Choroid plexus epithelial cell (primary cell): Measurements from ENCODE around the gene SRP68.

ENCODE experiments used
- DNase-seq: peaks from one replicate; pipeline ENCODE4 v3.0.0-alpha.2; 2010; ENCODE audit warnings: low read depth
- H3K4me3 ChIP-seq: 2 replicates; pipeline ENCODE4 v1.5.1; 2011; ENCODE audit warnings: low read depth, mild to moderate bottlenecking, control low read depth, low read length, moderate library complexity
- TF ChIP-seq, protein P1 (sequence below): conservative IDR thresholded peaks from 2 replicates; pipeline ENCODE4 v1.5.1; 2011; ENCODE audit warnings: low read depth, mild to moderate bottlenecking, control low read depth, inconsistent platforms, low read length, moderate library complexity

SRP68 gene

DNA sequence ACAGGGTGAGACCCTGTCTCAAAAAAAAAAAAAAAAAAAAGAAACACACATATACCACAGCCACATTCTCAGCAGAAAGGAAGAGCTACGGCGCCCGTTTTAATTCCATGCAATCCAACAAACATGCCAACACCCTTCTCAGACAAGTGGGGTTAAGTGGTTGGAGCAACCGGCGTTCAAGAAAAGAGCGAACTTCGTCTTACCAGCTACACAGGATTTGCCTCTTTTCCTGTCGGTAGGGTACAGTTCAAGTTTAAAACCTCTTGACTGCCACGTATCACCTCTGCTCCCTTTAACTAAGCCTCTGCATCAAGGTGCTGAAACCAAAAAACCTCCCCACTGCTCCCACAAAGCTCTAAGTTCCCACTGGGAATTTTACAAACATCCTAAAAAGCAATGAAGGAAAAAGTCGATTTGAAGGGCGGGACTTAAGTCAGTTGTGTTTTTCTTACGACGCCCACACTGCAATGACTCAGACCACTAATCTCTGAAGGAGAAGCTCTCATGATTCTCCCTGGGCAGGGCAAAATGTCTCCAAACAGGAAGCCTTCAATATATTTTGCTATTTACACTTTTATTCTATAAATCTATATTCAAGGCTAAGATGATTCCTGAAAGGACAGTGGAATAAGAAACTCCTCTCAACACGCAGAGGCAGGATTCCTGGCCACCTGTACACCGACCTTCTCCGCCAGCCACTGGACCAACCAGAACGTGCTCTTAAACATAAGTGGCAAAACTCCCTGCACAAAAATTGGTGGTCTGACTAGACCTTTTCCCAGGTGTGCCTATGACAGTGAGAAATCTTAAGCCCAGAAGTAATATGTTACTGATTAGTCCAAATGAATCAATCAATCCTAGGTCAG lies 18.8 kb downstream of the SRP68 start:
- TF ChIP-seq, protein P1, sequence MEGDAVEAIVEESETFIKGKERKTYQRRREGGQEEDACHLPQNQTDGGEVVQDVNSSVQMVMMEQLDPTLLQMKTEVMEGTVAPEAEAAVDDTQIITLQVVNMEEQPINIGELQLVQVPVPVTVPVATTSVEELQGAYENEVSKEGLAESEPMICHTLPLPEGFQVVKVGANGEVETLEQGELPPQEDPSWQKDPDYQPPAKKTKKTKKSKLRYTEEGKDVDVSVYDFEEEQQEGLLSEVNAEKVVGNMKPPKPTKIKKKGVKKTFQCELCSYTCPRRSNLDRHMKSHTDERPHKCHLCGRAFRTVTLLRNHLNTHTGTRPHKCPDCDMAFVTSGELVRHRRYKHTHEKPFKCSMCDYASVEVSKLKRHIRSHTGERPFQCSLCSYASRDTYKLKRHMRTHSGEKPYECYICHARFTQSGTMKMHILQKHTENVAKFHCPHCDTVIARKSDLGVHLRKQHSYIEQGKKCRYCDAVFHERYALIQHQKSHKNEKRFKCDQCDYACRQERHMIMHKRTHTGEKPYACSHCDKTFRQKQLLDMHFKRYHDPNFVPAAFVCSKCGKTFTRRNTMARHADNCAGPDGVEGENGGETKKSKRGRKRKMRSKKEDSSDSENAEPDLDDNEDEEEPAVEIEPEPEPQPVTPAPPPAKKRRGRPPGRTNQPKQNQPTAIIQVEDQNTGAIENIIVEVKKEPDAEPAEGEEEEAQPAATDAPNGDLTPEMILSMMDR: no peak
- no peak overlapping the region for H3K4me3 ChIP-seq

DNA sequence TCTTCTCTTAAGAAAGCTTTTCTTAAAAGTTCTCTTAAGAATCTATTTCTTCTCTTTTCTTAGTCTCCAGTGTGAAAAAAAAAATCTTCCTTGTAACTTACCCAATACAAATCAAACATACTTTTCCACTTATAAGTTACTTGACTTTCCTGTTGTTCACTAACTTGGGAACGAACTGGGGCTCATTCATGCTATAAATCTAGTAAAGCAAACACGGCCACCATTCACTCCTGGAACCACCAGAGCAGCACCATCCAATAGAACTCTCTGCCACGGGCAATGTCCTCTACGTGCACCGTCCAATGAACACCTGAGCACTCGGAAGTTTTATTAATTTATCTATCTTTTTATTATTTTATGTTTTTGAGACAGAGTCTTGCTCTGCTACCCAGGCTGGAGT lies 20.8 kb downstream of the SRP68 start:
- TF ChIP-seq, protein P1: no peak
- DNase-seq: no peak
- H3K4me3 ChIP-seq: no peak overlapping the region

More for the DNA sequence above, 18.8 kb downstream of the SRP68 start:
- DNase-seq: peak; percentile 88

DNA sequence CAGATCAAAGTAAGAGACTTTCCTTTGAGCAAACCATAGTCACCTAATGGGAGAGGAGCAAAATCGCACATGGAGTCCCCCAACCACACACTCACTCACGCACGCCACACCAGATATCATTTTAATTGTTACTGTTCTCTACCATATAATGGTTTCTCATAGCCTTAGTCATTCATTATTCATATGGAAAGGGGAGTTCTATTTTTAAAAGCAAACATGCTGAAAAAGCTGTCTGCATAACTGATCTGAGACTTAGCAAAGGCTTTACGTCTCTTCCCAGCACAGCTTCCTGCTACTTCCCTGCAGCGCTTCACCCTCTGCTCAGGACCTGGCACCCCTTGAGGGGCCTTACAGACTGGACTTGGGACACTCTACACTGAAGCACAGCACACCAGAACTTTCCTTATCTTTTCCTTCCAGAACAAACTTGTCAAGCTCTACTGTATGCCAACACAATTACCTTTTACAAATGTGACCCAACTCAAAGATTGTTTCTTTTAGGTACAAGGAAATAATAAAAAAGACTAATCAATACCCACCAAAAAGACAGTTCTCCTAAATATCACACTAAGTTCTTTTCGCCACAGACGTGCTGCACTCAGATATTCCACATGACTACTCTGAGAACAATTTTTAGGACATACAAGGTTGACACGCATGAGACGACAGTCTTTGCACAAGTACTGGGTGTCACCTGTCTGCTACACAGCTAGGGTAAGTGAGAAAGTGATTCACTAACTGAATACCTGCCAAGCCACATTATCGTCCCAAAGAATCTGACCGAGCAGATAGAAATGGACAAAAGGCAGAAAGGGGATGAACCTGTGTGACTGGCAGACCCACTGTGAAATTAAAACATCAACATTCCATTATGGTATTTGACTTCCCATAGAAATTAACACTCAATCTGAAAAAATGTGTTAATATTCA lies 21.5 kb downstream of the SRP68 start:
- TF ChIP-seq, protein P1: no peak
- H3K4me3 ChIP-seq: no peak overlapping the region
- peak; percentile 24 for DNase-seq

DNA sequence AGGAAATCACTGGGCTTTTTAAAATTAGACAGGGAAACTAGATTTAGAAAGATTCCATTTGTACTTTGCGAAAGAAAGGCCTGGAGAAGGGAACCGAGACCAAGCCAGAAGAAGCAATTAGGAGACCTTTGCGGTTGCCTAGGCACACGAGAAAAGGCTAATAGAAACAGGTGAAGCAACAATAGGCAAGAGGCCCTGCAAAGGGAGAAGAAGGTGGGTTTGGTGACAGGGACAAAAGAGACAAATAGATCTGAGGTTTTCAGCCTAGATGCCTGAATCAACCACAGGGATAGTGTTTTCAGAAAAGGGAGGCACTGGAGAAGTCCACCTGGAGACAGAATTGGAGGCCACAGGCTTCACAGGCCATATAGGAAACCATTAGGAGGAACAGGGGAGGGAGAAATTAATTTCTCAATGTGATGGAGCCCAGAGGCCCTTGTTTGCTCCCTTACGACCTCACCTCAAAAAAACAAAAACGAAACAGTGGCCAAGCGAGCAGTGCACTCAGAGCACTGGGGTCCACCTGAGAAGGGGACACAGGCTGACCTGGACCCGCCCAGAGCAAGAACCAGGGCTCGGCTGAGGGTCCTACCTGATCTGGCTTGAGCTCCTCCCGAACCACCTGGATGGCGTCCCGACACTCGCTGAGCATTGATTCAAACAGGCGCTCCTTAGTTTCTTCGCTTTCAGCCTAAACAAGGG lies 22.3 kb downstream of the SRP68 start:
- DNase-seq: no peak
- TF ChIP-seq, protein P1: no peak

DNA sequence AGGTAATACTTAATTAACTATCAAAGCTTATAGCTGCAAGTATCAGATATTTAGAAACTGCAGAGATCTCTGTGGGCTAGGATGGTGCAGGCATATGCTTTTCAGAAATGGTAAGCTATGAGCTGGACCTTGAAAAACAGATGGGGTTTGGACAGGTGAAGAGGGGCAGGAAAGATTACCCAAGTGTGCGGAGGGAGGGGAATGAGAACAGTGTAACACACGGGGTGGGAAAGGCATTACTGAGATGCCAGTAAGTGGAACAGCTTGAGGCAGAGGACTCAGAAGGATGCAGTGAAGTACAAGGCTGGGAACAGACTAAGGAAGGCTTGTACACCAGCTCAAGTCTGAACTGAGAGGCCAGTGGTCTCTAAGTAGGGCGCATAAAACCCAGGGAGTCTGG lies 23.1 kb downstream of the SRP68 start:
- TF ChIP-seq, protein P1: no peak
- H3K4me3 ChIP-seq: no peak overlapping the region
- no peak for DNase-seq

More for the DNA sequence above, 22.3 kb downstream of the SRP68 start:
- no peak overlapping the region for H3K4me3 ChIP-seq

DNA sequence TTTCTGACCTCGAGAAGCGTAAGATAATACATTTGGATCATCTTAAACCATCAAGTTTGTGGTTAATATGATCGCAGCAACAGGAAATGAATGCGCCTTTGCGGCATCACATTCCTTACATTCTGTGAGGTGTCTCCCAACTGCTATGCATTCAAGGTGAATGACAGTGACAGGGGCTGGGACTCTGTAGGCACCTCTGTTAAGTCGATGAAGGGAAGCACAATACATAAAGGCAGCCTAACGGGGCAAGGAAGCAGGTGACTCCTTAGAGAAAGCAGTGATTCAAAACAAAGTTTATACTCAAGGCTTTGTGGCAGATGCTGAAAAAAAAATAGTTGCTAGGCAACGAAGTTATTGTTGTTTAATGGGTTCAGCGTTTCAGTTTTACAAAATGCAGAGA lies 23.6 kb downstream of the SRP68 start:
- TF ChIP-seq, protein P1: no peak
- no peak overlapping the region for H3K4me3 ChIP-seq
- peak; percentile 76 for DNase-seq
